DMS79 (cell line): ENCODE results near the gene STAU1.
"Not testable (repeated sequence)": the region's sequence is repeated elsewhere in the genome, so short reads cannot be mapped to it uniquely, and the experiment has no call there.

Experiments
- DNase-seq: peaks from one replicate; lab custom pipeline; 2025; lab: John Stamatoyannopoulos, UW

Gene STAU1

GRCh38 chr20:49163696-49164095, 24.4 kb downstream of the STAU1 start:
- no peak for DNase-seq

- no peak for DNase-seq
Observed at GRCh38 chr20:49161428-49162152, 26.5 kb downstream of the STAU1 start.

- DNase-seq = no peak
Observed at GRCh38 chr20:49160057-49160929, 27.8 kb downstream of the STAU1 start.

GRCh38 chr20:49157146-49157545, 31.0 kb downstream of the STAU1 start:
- no peak for DNase-seq

GRCh38 chr20:49156481-49156880, 31.7 kb downstream of the STAU1 start:
- DNase-seq = no peak

GRCh38 chr20:49151436-49151835, 36.7 kb downstream of the STAU1 start:
- no peak for DNase-seq

- no peak for DNase-seq
Observed at GRCh38 chr20:49149281-49150045, 38.7 kb downstream of the STAU1 start.

- no peak for DNase-seq
Observed at GRCh38 chr20:49148601-49149000, 39.5 kb downstream of the STAU1 start.

- DNase-seq = no peak
Observed at GRCh38 chr20:49147296-49147695, 40.8 kb downstream of the STAU1 start.

GRCh38 chr20:49146442-49147225, 41.5 kb downstream of the STAU1 start:
- no peak for DNase-seq

GRCh38 chr20:49140834-49141233, 47.3 kb downstream of the STAU1 start:
- no peak for DNase-seq

GRCh38 chr20:49140411-49140810, 47.7 kb downstream of the STAU1 start:
- DNase-seq = no peak

GRCh38 chr20:49138431-49138830, 49.7 kb downstream of the STAU1 start:
- no peak for DNase-seq

GRCh38 chr20:49136817-49137571, 51.1 kb downstream of the STAU1 start:
- no peak for DNase-seq

- not testable (repeated sequence) for DNase-seq
Observed at GRCh38 chr20:49134797-49135196, 53.3 kb downstream of the STAU1 start.

- DNase-seq = no peak
Observed at GRCh38 chr20:49133571-49133970, 54.6 kb downstream of the STAU1 start.

GRCh38 chr20:49132995-49133478, 55.1 kb downstream of the STAU1 start:
- no peak for DNase-seq

- no peak for DNase-seq
Observed at GRCh38 chr20:49123982-49124381, 64.2 kb downstream of the STAU1 start.

GRCh38 chr20:49122920-49123319, 65.2 kb downstream of the STAU1 start:
- DNase-seq = no peak

GRCh38 chr20:49119988-49120387, 68.1 kb downstream of the STAU1 start:
- no peak for DNase-seq

GRCh38 chr20:49118307-49118706, 69.8 kb downstream of the STAU1 start:
- no peak for DNase-seq
